Measurements from ENCODE around the gene FBLN1. TPM values are rescaled to one million over a fixed set of nuclear protein-coding genes. Genes with fewer than 3 reads are reported as not detected.

FBLN1 gene
- polyA plus RNA-seq, 1 donor from 2014 or later: 3.4 TPM

DNA sequence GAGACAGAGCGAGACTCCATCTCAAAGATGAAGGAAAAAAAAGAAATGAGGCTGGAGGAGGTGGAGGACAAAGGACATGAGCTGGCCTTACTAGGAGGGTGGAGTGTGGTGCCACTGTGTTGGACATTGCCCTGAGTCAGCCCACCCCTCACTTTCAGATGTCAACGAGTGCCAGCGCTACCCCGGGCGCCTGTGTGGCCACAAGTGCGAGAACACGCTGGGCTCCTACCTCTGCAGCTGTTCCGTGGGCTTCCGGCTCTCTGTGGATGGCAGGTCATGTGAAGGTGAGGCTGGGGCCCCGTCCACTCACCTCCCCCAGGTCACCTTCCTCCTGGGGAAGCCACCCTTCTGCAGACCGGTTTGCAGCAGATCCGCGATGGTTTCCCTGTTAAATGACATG lies 40.6 kb downstream of the FBLN1 start:
- Histone ChIP-seq H3K9me2 (ENCODE audit: insufficient read depth, low read length) (no peaks in the 10 kb centered on the region), H4K20me1 (ENCODE audit: insufficient read depth) (no peaks in the 10 kb centered on the region), H3K79me2 (replicated peaks; ENCODE audit: insufficient read depth, low read length) (no peaks in the 10 kb centered on the region), H3K9me3 (ENCODE audit: low read length) (no peaks in the 10 kb centered on the region), H3F3A (ENCODE audit: insufficient read depth, low read length, poor library complexity, severe bottlenecking) (no peaks in the 10 kb centered on the region), H2AFZ (ENCODE audit: low read depth, low read length) (no peak overlapping the region), H3K36me3 (ENCODE audit: insufficient read depth, low read length) (no peaks in the 10 kb centered on the region), H3K27ac (ENCODE audit: low read length) (no peak overlapping the region), H3K4me3 (ENCODE audit: low read length) (no peak overlapping the region), H3K4me2 (ENCODE audit: low read length) (no peak overlapping the region), H3K9ac (ENCODE audit: low read length) (no peak overlapping the region), H3K27me3 (ENCODE audit: insufficient read depth, low read depth, low read length) (no peaks in the 10 kb centered on the region)
- TF ChIP-seq RAD21 (conservative IDR thresholded peaks at IDR 0.05) (no peak), EP300 (conservative IDR thresholded peaks at IDR 0.05; ENCODE audit: poor library complexity, severe bottlenecking) (no peak), TAF1 (IDR thresholded peaks at IDR 0.05; ENCODE audit: low read depth) (no peak), EZH2 (IDR thresholded peaks at IDR 0.05; ENCODE audit: borderline replicate concordance, insufficient read depth, low read length, poor library complexity, severe bottlenecking) (no peak), SMC3 (conservative IDR thresholded peaks at IDR 0.05; ENCODE audit: poor library complexity) (no peak), MXI1 (conservative IDR thresholded peaks at IDR 0.05; ENCODE audit: poor library complexity, severe bottlenecking) (no peak), POLR2AphosphoS5 (IDR thresholded peaks at IDR 0.05) (no peak)
- TF ChIP-seq, protein P1, sequence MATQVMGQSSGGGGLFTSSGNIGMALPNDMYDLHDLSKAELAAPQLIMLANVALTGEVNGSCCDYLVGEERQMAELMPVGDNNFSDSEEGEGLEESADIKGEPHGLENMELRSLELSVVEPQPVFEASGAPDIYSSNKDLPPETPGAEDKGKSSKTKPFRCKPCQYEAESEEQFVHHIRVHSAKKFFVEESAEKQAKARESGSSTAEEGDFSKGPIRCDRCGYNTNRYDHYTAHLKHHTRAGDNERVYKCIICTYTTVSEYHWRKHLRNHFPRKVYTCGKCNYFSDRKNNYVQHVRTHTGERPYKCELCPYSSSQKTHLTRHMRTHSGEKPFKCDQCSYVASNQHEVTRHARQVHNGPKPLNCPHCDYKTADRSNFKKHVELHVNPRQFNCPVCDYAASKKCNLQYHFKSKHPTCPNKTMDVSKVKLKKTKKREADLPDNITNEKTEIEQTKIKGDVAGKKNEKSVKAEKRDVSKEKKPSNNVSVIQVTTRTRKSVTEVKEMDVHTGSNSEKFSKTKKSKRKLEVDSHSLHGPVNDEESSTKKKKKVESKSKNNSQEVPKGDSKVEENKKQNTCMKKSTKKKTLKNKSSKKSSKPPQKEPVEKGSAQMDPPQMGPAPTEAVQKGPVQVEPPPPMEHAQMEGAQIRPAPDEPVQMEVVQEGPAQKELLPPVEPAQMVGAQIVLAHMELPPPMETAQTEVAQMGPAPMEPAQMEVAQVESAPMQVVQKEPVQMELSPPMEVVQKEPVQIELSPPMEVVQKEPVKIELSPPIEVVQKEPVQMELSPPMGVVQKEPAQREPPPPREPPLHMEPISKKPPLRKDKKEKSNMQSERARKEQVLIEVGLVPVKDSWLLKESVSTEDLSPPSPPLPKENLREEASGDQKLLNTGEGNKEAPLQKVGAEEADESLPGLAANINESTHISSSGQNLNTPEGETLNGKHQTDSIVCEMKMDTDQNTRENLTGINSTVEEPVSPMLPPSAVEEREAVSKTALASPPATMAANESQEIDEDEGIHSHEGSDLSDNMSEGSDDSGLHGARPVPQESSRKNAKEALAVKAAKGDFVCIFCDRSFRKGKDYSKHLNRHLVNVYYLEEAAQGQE (IDR thresholded peaks at IDR 0.05; ENCODE audit: borderline replicate concordance): no peak
- TF ChIP-seq, protein P2, sequence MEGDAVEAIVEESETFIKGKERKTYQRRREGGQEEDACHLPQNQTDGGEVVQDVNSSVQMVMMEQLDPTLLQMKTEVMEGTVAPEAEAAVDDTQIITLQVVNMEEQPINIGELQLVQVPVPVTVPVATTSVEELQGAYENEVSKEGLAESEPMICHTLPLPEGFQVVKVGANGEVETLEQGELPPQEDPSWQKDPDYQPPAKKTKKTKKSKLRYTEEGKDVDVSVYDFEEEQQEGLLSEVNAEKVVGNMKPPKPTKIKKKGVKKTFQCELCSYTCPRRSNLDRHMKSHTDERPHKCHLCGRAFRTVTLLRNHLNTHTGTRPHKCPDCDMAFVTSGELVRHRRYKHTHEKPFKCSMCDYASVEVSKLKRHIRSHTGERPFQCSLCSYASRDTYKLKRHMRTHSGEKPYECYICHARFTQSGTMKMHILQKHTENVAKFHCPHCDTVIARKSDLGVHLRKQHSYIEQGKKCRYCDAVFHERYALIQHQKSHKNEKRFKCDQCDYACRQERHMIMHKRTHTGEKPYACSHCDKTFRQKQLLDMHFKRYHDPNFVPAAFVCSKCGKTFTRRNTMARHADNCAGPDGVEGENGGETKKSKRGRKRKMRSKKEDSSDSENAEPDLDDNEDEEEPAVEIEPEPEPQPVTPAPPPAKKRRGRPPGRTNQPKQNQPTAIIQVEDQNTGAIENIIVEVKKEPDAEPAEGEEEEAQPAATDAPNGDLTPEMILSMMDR (IDR thresholded peaks at IDR 0.05; ENCODE audit: poor library complexity, severe bottlenecking): no peak

DNA sequence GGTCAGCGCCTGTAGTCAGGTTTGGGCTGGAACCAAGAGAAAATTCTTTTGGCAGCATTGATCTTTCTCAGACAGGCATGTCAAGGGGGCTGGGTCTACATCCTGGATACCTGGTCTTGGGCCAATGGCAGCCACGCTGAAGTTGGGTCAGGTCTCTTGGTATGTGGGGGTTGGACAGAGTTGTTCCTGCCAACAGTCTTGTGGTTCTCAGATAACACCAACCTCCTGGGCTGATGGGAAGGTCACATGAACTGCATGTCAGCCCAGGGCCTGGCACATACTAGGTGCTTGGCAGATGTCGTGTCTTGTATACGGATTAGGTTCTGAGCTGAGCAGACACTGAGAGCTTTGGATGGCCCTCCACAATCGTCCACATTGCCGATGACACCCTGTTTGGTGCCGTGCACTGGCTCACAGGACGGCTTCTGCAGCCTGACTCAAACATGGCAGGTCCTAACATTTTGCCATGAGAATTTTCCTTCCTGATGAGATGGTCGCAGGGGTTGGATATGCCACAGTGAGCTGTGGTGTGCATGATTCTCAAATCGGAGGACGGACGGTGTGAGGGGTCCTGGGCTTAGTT lies 42.0 kb downstream of the FBLN1 start:
- Histone ChIP-seq H3K36me3 (ENCODE audit: insufficient read depth, low read length) (no peaks in the 10 kb centered on the region), H3K9ac (ENCODE audit: low read length) (no peak overlapping the region), H3F3A (ENCODE audit: insufficient read depth, low read length, poor library complexity, severe bottlenecking) (no peaks in the 10 kb centered on the region), H3K27ac (ENCODE audit: low read length) (no peak overlapping the region), H3K9me3 (ENCODE audit: low read length) (no peaks in the 10 kb centered on the region), H3K27me3 (ENCODE audit: insufficient read depth, low read depth, low read length) (no peaks in the 10 kb centered on the region), H4K20me1 (ENCODE audit: insufficient read depth) (no peaks in the 10 kb centered on the region), H3K79me2 (replicated peaks; ENCODE audit: insufficient read depth, low read length) (no peaks in the 10 kb centered on the region), H3K4me3 (ENCODE audit: low read length) (no peak overlapping the region), H2AFZ (ENCODE audit: low read depth, low read length) (no peak overlapping the region), H3K9me2 (ENCODE audit: insufficient read depth, low read length) (no peaks in the 10 kb centered on the region), H3K4me2 (ENCODE audit: low read length) (no peak overlapping the region)
- TF ChIP-seq MXI1 (conservative IDR thresholded peaks at IDR 0.05; ENCODE audit: poor library complexity, severe bottlenecking): no peak
- no peak for TF ChIP-seq SMC3 (conservative IDR thresholded peaks at IDR 0.05; ENCODE audit: poor library complexity)
- no peak for TF ChIP-seq EZH2 (IDR thresholded peaks at IDR 0.05; ENCODE audit: borderline replicate concordance, insufficient read depth, low read length, poor library complexity, severe bottlenecking)
- no peak for TF ChIP-seq EP300 (conservative IDR thresholded peaks at IDR 0.05; ENCODE audit: poor library complexity, severe bottlenecking)
- TF ChIP-seq, protein P1 (IDR thresholded peaks at IDR 0.05; ENCODE audit: borderline replicate concordance): no peak
- no peak for TF ChIP-seq POLR2AphosphoS5 (IDR thresholded peaks at IDR 0.05)
- TF ChIP-seq, protein P2 (IDR thresholded peaks at IDR 0.05; ENCODE audit: poor library complexity, severe bottlenecking): no peak
- TF ChIP-seq TAF1 (IDR thresholded peaks at IDR 0.05; ENCODE audit: low read depth): no peak
- TF ChIP-seq RAD21 (conservative IDR thresholded peaks at IDR 0.05): no peak

All from neural cell (in vitro differentiated cells).